Hematopoietic multipotent progenitor cell treated with erythropoietin and hydrocortisone succinate and interleukin-3 and kit ligand, for 17 days (in vitro differentiated cells): Measurements from ENCODE around the gene SNCAIP.

Experiments used
- DNase-seq: peaks from one replicate; pipeline ENCODE4 v3.0.0-alpha.2; 2015; ENCODE audit warnings: low spot score

Gene SNCAIP

GRCh38 chr5:122501089-122501435 is 189.0 kb downstream of the SNCAIP start:
- DNase-seq = no peak

DNA sequence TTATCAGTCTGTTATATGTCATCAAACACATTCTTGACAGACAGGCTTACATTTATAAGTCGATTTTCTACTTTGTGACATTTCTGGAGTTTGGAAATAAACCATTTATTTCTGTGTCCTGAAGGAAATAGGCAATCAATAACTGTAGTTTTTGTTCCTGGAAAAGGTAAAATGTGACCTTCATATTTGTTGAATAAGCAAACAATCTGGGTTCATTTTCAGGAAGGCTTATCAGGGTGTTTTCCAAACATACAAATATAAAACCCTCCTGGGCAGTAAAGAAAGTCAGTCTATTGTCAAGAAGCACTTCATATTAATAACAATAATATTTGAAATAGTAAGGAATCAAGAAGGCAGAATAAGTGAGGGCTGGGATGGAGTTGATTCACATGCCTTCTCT is 195.0 kb downstream of the SNCAIP start:
- no peak for DNase-seq

GRCh38 chr5:122507581-122507980 is 195.5 kb downstream of the SNCAIP start:
- DNase-seq = no peak

DNA sequence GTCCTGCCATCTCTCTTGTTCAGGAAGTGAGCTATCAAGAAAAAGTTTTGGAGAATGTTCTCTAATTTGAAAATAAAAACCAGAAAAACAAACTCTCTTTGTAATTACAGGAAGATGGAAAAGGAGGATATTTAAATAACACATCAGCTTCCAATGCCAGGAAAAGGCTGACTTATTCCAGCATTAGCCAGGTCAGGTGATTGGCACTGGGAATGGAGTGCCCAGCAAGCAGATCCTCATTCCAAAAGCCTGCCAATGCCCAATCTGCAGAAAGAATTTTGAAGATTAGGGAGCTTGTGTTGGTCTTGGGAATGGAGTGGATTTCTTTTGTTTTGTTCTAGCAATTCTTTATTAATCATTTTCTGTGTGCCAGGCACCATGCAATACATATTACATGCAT is 196.6 kb downstream of the SNCAIP start:
- no peak for DNase-seq
